Measurements from ENCODE around the gene CDC42EP2. TPM values are rescaled to one million over a fixed set of nuclear protein-coding genes. Genes with fewer than 3 reads are reported as not detected.

CDC42EP2 gene
- total and polyA plus RNA-seq, 2 of the 13 experiments (the other 11 are each of a cell fraction or from before 2014, with no cell fraction given) = 2.3 to 7.1 TPM

- ATAC-seq (peak; percentile 90), DNase-seq (ENCODE audit: low spot score) (peak; percentile 61), FAIRE-seq (peak; percentile 84)
- Histone ChIP-seq H3K79me2 (ENCODE audit: insufficient read depth, low read length) (no peaks in the 10 kb centered on the region), H4K20me1 (ENCODE audit: insufficient read depth, low read length) (no peaks in the 10 kb centered on the region), H2AFZ (ENCODE audit: low read length) (no peak overlapping the region), H3K4me3 (replicated peaks in 1 of 3; ENCODE audit: insufficient read depth in 1 of 3, low read depth in 2 of 3, low read length in 3 of 3) (peak overlapping the region in 2 of 3 experiments; percentile 12 to 17; a peak in 3 of 6 replicates), H3K27me3 (ENCODE audit: control insufficient read depth in 1 of 2, insufficient read depth in 2 of 2, low read length in 2 of 2) (no peaks in the 10 kb centered on the region), H3K4me2 (ENCODE audit: low read depth, low read length) (peak overlapping the region; percentile 63), H3K9ac (ENCODE audit: insufficient read depth, low read depth, low read length) (0 out of 2 replicates have a peak overlapping the region, but pooled peaks have one; percentile 0), H3K36me3 (replicated peaks in 1 of 2; ENCODE audit: control insufficient read depth in 1 of 2, insufficient read depth in 2 of 2, low read length in 2 of 2) (peaks cover under 1 to 31% of the 10 kb centered on the region in 2 experiments; a peak in 4 of 5 replicates), H3K4me1 (ENCODE audit: insufficient read depth, low read length) (peaks cover 30% of the 10 kb centered on the region), H3K27ac (ENCODE audit: extremely low read length, insufficient read depth, low read length) (peak overlapping the region; percentile 30), H3K9me3 (ENCODE audit: low read length) (no peaks in the 10 kb centered on the region)
- intact Hi-C loops (cut with micrococcal nuclease; ENCODE audit: unreplicated experiment) = loop anchor here (1.0 kb wide), 2 partner anchors 39 to 54 kb away; no protein-coding TSS in a partner anchor
- CTCF ChIA-PET (ENCODE audit: low intra/inter-chr PET ratio, low total read pairs) = interaction anchor here (1.6 to 3.4 kb wide), 3 partner anchors 30 to 54 kb away, joined by 3 to 139 read pairs (median 53); partner anchors contain the start of gene CDC42EP2
- 3% methylated on average over 4 of the region's 4 CpGs for WGBS (ENCODE audit: low lambda C conversion rate)
- no TSS peak for BruUV-seq (replicated peaks)
- in situ Hi-C loops (cut with HindIII; ENCODE audit: extremely low pct_ligation_motif_present, low pct_unique_long_range_greater_than_20kb) = loop anchor here (5.0 kb wide), 1 partner anchor 41 kb away; no protein-coding TSS in a partner anchor
- POLR2A ChIA-PET = interaction anchor here (0.7 to 4.5 kb wide), 15 partner anchors 14 to 223 kb away, joined by 3 to 114 read pairs (median 9); partner anchors contain the start of genes CDC42EP2, DPF2, MALAT1 and NEAT1
- TF ChIP-seq HMG20B (CRISPR knock-in tag; conservative IDR thresholded peaks at IDR 0.05) (no peak), ZUFSP (CRISPR knock-in tag; IDR thresholded peaks at IDR 0.05; ENCODE audit: borderline replicate concordance) (no peak), KMT2B (CRISPR knock-in tag; IDR thresholded peaks at IDR 0.05) (no peak; the same call in 1 of the 2 replicates), HNF1B (CRISPR knock-in tag; IDR thresholded peaks at IDR 0.05) (0 out of 2 replicates have a peak, but pooled peaks have one; percentile 18), MED1 (CRISPR knock-in tag; IDR thresholded peaks at IDR 0.05) (peak; percentile 26; the same call in 1 of the 2 replicates), HNF1A (IDR thresholded peaks at IDR 0.05; ENCODE audit: low read depth) (peak; percentile 77), HNF1A (CRISPR knock-in tag; IDR thresholded peaks at IDR 0.05; ENCODE audit: borderline replicate concordance) (peak; percentile 76; the same call in 1 of the 2 replicates), ISX (CRISPR knock-in tag; conservative IDR thresholded peaks at IDR 0.05) (no peak)
- TF ChIP-seq, protein P1, sequence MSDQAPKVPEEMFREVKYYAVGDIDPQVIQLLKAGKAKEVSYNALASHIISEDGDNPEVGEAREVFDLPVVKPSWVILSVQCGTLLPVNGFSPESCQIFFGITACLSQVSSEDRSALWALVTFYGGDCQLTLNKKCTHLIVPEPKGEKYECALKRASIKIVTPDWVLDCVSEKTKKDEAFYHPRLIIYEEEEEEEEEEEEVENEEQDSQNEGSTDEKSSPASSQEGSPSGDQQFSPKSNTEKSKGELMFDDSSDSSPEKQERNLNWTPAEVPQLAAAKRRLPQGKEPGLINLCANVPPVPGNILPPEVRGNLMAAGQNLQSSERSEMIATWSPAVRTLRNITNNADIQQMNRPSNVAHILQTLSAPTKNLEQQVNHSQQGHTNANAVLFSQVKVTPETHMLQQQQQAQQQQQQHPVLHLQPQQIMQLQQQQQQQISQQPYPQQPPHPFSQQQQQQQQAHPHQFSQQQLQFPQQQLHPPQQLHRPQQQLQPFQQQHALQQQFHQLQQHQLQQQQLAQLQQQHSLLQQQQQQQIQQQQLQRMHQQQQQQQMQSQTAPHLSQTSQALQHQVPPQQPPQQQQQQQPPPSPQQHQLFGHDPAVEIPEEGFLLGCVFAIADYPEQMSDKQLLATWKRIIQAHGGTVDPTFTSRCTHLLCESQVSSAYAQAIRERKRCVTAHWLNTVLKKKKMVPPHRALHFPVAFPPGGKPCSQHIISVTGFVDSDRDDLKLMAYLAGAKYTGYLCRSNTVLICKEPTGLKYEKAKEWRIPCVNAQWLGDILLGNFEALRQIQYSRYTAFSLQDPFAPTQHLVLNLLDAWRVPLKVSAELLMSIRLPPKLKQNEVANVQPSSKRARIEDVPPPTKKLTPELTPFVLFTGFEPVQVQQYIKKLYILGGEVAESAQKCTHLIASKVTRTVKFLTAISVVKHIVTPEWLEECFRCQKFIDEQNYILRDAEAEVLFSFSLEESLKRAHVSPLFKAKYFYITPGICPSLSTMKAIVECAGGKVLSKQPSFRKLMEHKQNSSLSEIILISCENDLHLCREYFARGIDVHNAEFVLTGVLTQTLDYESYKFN (CRISPR knock-in tag; conservative IDR thresholded peaks at IDR 0.05) = peak; percentile 28; the same call in 1 of the 2 replicates
- TF ChIP-seq, protein P2, sequence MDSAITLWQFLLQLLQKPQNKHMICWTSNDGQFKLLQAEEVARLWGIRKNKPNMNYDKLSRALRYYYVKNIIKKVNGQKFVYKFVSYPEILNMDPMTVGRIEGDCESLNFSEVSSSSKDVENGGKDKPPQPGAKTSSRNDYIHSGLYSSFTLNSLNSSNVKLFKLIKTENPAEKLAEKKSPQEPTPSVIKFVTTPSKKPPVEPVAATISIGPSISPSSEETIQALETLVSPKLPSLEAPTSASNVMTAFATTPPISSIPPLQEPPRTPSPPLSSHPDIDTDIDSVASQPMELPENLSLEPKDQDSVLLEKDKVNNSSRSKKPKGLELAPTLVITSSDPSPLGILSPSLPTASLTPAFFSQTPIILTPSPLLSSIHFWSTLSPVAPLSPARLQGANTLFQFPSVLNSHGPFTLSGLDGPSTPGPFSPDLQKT (CRISPR knock-in tag; IDR thresholded peaks at IDR 0.05; ENCODE audit: borderline replicate concordance) = no peak
Observed at GRCh38 chr11:65275906-65276305, 38.8 kb upstream of the CDC42EP2 start.
